Spinal cord (tissue), 10 donors: Measurements from ENCODE around the gene RCAN1. TPM values are rescaled to one million over a fixed set of nuclear protein-coding genes. Genes with fewer than 3 reads are reported as not detected.

ENCODE experiments used
- DNase-seq, 6 donors: peaks; one replicate each; pipeline versions ENCODE4 v3.0.0 to v3.0.0-alpha.2; 2013 to 2015; ENCODE audit warnings: low spot score in 6 of 6, low read depth in 4 of 6
- H3K27ac ChIP-seq: one replicate; pipeline ENCODE4 v1.5.1; 2013; ENCODE audit warnings: low read depth, low read length, control low read depth
- H3K27me3 ChIP-seq: one replicate; pipeline ENCODE4 v1.6.1; 2013; ENCODE audit warnings: low read length; ENCODE audit not compliant: control insufficient read depth, insufficient read depth
- H3K36me3 ChIP-seq: one replicate; pipeline ENCODE4 v1.6.1; 2013; ENCODE audit warnings: low read length; ENCODE audit not compliant: control insufficient read depth, insufficient read depth
- H3K4me1 ChIP-seq: one replicate; pipeline ENCODE4 v1.6.1; 2013; ENCODE audit warnings: low read length; ENCODE audit not compliant: control insufficient read depth, insufficient read depth
- H3K4me3 ChIP-seq: one replicate; pipeline ENCODE4 v1.5.1; 2013; ENCODE audit warnings: low read depth, low read length, control low read depth
- H3K9me3 ChIP-seq: one replicate; pipeline ENCODE4 v1.6.1; 2013; ENCODE audit warnings: low read length; ENCODE audit not compliant: control insufficient read depth, insufficient read depth
- WGBS: methylation state at CpG from one replicate; pipeline ENCODE4 v1.1.5; 2013; ENCODE audit warnings: missing lambda C conversion rate; ENCODE audit not compliant: insufficient coverage; 5-methylcytosine and 5-hydroxymethylcytosine counted together
- polyA plus RNA-seq, 2 donors: library from polyadenylated mRNA; unstranded; fragments of 120-200 nt; gene quantifications; one replicate each; pipeline ENCODE4 v1.2.1, GENCODE V29; 2013; ENCODE audit not compliant: insufficient read length in 2 of 2
- total RNA-seq, 2 donors: library from RNA; depleted of rRNA in 1 of 2; stranded (reverse); fragments of 120-200 nt in 1 of 2; fragments of >200 nt in 1 of 2; gene quantifications; one replicate each; pipeline versions ENCODE4 v1.2.3 to v1.2.4, GENCODE V29; 2013 to 2014
- donor health status: healthy.

RCAN1 gene
- total and polyA plus RNA-seq, 4 donors: 42.4 to 107 (median 91.0) TPM

GRCh38 chr21:34642211-34643075 lies 27.5 kb upstream of the RCAN1 start:
- WGBS: 95% methylated on average over 6 of the region's 7 CpGs
- H3K9me3 ChIP-seq: no peaks in the 10 kb centered on the region
- DNase-seq: no peak
- no peak overlapping the region for H3K27ac ChIP-seq
- H3K36me3 ChIP-seq: no peaks in the 10 kb centered on the region
- no peak overlapping the region for H3K4me3 ChIP-seq
- no peaks in the 10 kb centered on the region for H3K27me3 ChIP-seq
- H3K4me1 ChIP-seq: no peaks in the 10 kb centered on the region

GRCh38 chr21:34640858-34641257 lies 25.9 kb upstream of the RCAN1 start:
- Histone ChIP-seq H3K27me3 (no peaks in the 10 kb centered on the region), H3K4me3 (no peak overlapping the region), H3K4me1 (no peaks in the 10 kb centered on the region), H3K36me3 (no peaks in the 10 kb centered on the region), H3K9me3 (no peaks in the 10 kb centered on the region), H3K27ac (no peak overlapping the region)
- DNase-seq: no peak
- 100% methylated on average over 3 of the region's 4 CpGs for WGBS

DNA sequence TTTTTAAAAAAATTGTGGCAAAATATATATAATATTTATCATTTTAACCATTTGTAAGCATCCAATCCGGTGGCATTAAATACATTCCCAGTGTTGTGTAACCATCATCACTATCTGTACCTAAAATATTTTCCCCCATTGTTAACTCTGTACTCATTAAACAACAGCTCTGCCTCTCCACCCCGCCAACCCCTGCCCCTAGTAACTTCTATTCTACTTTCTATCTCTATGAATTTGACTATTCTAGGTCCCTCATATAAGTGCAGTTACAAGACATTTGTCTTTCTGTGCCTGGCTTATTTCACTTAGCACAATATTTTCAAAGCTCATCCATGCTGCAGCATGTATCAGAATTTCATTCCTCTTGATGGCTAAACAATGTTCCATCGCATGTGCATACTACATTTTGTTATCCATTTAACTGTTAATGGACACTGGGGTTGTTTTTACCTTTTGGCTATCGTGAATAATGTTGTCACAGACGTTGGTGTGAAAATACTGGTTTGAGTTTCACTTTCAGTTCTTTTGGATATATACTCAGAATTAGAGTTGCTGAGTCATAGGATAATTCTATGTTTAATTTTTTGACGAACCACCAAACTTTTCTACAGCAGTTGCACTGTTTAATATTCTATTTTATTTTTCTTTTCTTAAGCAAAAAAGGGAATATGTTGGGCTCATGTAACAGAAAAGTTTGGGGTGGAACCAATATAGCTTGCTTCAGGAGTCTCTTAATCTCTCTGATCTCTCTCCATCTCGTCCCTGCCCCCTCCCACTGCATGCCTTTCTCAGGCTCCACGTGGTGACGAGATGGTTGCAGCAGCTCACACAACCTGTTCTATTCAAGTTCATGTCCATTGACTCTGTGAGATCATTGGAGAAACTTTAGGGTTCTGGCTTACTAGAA lies 25.2 kb upstream of the RCAN1 start:
- no peak for DNase-seq
- WGBS: 53% methylated on average over 4 of the region's 9 CpGs
- Histone ChIP-seq H3K4me3 (no peak overlapping the region), H3K9me3 (no peaks in the 10 kb centered on the region), H3K4me1 (no peaks in the 10 kb centered on the region), H3K27ac (no peak overlapping the region), H3K36me3 (no peaks in the 10 kb centered on the region), H3K27me3 (no peaks in the 10 kb centered on the region)

DNA sequence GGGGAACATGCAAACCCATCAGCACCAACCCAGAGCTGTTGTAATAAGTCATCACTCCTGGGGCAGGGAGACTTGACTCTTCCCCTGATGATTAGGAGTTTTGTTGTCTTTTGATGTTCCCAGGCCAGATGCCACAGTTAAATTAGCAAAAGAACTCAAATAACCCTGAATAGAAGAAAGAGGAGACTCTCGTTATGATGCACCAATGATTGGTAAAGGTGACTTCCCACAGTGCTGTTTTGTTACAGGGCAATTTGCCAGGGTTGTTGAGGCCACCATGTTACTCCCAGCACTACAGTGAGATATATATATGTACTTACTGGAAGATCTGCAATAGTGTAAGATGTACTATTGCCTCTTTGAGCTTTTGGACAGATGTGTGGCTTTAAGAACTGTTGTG lies 24.3 kb upstream of the RCAN1 start:
- no CpG with 5 or more reads among the region's 1 CpG for WGBS
- Histone ChIP-seq H3K27me3 (no peaks in the 10 kb centered on the region), H3K4me3 (no peak overlapping the region), H3K27ac (no peak overlapping the region), H3K9me3 (no peaks in the 10 kb centered on the region), H3K36me3 (no peaks in the 10 kb centered on the region), H3K4me1 (no peaks in the 10 kb centered on the region)
- no peak for DNase-seq

- no peaks in the 10 kb centered on the region for H3K36me3 ChIP-seq
- 94% methylated on average over 2 of the region's 3 CpGs for WGBS
- no peak overlapping the region for H3K27ac ChIP-seq
- no peak for DNase-seq
- H3K9me3 ChIP-seq: no peaks in the 10 kb centered on the region
- no peaks in the 10 kb centered on the region for H3K27me3 ChIP-seq
- no peak overlapping the region for H3K4me3 ChIP-seq
- H3K4me1 ChIP-seq: no peaks in the 10 kb centered on the region
Observed at GRCh38 chr21:34636961-34637360, 22.0 kb upstream of the RCAN1 start.

GRCh38 chr21:34635307-34635706 lies 20.4 kb upstream of the RCAN1 start:
- no peaks in the 10 kb centered on the region for H3K4me1 ChIP-seq
- DNase-seq: no peak
- no peaks in the 10 kb centered on the region for H3K9me3 ChIP-seq
- no peaks in the 10 kb centered on the region for H3K27me3 ChIP-seq
- no peak overlapping the region for H3K4me3 ChIP-seq
- H3K27ac ChIP-seq: no peak overlapping the region
- H3K36me3 ChIP-seq: no peaks in the 10 kb centered on the region
- WGBS: 86% methylated on average over 3 of the region's 3 CpGs

GRCh38 chr21:34632498-34632897 lies 17.6 kb upstream of the RCAN1 start:
- no peak overlapping the region for H3K4me3 ChIP-seq
- no peaks in the 10 kb centered on the region for H3K4me1 ChIP-seq
- H3K27me3 ChIP-seq: no peaks in the 10 kb centered on the region
- WGBS: no CpG with 5 or more reads among the region's 4 CpGs
- no peak for DNase-seq
- no peaks in the 10 kb centered on the region for H3K36me3 ChIP-seq
- no peak overlapping the region for H3K27ac ChIP-seq
- no peaks in the 10 kb centered on the region for H3K9me3 ChIP-seq

- Histone ChIP-seq H3K27ac (no peak overlapping the region), H3K4me1 (no peaks in the 10 kb centered on the region), H3K9me3 (no peaks in the 10 kb centered on the region), H3K4me3 (no peak overlapping the region), H3K36me3 (no peaks in the 10 kb centered on the region), H3K27me3 (no peaks in the 10 kb centered on the region)
- WGBS: no CpG with 5 or more reads among the region's 6 CpGs
- DNase-seq: peak; percentile 53 to 92 (median 58)
Observed at GRCh38 chr21:34630536-34631143, 15.7 kb upstream of the RCAN1 start.

- Histone ChIP-seq H3K4me3 (no peak overlapping the region), H3K27me3 (no peaks in the 10 kb centered on the region), H3K4me1 (no peaks in the 10 kb centered on the region), H3K27ac (no peak overlapping the region), H3K9me3 (no peaks in the 10 kb centered on the region), H3K36me3 (no peaks in the 10 kb centered on the region)
- DNase-seq: no peak
- WGBS: 95% methylated on average over 8 of the region's 8 CpGs
Observed at GRCh38 chr21:34626131-34626530, 11.2 kb upstream of the RCAN1 start.
